Activated T-cell treated with anti-CD3 and anti-CD28 coated beads for 24 hours (primary cell): ENCODE data around the gene UGT1A7.

Experiments used
- DNase-seq: peaks from one replicate; pipeline ENCODE4 v3.0.0-alpha.2; 2020; ENCODE audit warnings: low read depth

Gene UGT1A7

DNA sequence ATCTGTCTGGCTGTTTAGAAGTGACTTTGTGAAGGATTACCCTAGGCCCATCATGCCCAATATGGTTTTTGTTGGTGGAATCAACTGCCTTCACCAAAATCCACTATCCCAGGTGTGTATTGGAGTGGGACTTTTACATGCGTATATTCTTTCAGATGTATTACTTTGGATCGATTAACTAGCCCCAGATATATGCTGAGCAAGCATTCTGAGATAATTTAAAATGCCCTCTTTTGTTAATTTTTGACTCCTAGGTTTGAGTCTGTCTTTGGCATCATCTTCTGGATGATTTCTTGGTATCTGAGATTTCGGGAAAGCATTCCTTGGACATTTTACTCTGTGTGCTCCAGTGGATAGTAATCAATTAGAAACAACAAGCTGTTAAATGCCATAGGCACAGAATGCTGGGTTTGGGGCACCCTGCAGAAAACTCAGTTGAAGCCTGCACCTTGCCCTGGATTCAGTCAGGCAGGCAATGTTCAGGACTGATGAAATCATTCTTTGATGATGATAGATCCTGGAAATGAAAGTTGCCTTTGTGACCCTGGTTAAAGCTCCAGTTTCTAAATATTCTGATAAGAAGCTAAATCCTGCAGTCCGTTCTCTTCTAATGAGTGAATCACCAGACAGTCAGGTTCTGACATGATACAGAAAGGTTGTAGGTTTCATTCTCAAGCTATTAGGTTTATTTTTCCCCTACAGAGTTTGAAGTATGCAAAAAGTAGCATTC, 79.5 kb downstream of the UGT1A7 start:
- no peak for DNase-seq

GRCh38 chr2:233764264-233764663, 82.6 kb downstream of the UGT1A7 start:
- no peak for DNase-seq

DNA sequence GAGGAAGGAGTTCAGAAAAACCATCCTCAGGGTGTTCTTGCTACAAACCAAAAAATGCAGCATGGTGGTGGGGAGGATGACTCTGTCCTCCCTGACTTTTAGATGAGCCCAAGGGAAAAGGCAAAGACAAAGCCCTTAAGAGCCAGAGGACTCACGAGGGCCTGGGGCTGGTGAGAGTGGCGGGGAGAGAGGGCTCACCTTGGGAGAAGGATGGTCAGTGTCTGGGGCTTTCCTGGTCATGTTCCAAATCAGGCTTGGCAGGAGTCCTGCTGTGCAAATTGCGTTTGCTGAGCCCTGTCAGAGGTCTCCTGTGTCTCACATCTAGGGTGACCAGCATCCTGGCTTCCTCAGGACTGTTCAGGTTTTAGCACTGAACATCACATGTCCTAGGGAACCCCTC, 83.1 kb downstream of the UGT1A7 start:
- no peak for DNase-seq

DNA sequence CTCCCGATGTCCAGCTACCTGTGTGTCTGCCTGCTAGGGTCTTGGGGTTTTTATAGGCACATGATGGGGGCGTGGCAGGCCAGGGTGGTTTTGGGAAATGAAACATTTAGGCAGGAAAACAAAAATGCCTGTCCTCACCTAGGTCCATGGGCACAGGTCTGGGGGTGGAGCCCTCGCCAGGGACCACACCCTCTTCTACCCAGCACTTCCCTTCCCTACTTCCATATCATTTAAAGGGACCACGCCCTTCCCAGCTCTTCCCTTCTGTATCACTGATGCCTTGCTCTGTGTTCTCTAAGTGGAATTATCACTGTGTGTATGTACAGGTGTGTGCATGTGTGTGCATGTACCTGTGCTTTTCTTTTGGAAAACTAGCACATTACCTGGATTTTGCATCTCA, 84.7 kb downstream of the UGT1A7 start:
- DNase-seq, result no peak

- DNase-seq, result no peak
Observed at GRCh38 chr2:233768076-233768475, 86.4 kb downstream of the UGT1A7 start.

DNA sequence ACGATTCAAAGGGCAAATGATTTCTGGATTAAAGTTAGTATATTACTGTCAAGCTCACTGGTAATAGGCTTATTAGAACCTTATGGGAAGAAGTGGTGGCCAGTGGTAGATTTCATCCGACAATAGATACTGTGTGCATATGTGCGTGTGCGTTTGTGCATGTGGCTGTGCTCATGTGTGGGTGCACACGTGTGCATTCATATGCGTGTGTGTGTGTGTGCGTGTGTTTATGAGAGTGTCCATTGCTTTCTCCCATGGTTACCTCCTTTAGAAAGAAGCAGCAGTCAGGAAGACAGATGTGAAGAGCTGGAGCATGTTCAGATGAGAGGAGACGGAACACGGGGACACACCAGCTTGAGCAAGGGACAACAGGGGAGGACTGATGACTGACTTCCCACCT, 87.6 kb downstream of the UGT1A7 start:
- DNase-seq, result no peak

DNA sequence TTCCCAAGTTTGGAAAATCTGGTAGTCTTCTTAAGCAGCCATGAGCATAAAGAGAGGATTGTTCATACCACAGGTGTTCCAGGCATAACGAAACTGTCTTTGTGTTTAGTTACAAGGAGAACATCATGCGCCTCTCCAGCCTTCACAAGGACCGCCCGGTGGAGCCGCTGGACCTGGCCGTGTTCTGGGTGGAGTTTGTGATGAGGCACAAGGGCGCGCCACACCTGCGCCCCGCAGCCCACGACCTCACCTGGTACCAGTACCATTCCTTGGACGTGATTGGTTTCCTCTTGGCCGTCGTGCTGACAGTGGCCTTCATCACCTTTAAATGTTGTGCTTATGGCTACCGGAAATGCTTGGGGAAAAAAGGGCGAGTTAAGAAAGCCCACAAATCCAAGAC, 90.5 kb downstream of the UGT1A7 start:
- DNase-seq, result no peak

DNA sequence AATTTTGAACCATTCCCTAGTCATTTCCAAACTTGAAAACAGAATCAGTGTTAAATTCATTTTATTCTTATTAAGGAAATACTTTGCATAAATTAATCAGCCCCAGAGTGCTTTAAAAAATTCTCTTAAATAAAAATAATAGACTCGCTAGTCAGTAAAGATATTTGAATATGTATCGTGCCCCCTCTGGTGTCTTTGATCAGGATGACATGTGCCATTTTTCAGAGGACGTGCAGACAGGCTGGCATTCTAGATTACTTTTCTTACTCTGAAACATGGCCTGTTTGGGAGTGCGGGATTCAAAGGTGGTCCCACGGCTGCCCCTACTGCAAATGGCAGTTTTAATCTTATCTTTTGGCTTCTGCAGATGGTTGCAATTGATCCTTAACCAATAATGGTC, 90.9 kb downstream of the UGT1A7 start:
- DNase-seq, result no peak

DNA sequence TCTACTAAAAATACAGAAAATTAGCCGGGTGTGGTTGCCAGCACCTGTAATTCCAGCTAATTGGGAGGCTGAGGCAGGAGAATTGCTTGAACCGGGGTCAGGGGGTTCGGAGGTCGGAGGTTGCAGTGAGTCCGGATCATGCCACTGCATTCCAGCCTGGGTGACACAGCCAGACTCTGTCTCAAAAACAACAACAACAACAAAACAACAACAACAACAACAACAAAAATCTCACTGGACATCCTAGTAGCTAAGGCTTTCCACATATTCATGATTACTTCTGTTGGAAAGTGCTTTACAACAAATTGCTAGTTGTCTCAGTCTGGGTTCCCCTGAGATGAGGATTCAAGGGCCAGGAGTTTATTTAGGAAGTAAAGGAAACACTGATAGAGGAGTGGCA, 92.2 kb downstream of the UGT1A7 start:
- no peak for DNase-seq

DNA sequence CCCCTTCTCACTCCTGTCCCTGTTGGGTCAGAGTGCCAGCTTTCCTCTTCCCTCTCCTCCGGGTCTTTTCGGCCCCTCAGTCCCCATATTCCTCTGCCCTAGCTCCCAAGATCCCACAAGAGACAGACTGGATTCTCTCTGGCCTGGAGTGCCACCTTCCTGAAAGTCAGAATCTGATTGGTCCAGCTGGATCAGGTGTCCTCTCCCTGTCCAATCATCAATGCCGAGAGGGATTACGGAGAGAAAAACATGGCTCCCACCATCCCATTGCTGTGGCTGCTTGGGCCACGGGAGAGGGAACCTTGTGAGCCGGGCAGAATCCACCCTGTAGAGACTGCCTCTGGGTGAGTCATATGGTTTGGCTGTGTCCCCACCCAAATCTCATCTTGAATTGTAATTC, 93.7 kb downstream of the UGT1A7 start:
- no peak for DNase-seq

GRCh38 chr2:233778030-233778429, 96.3 kb downstream of the UGT1A7 start, which contains the start of gene MROH2A:
Gene MROH2A, plus strand, starts transcription at chr2:233778330. Its CDS starts 1,029 bp downstream, at chr2:233779359.
- DNase-seq, result no peak

- no peak for DNase-seq
Observed at GRCh38 chr2:233779722-233780121, 98.0 kb downstream of the UGT1A7 start.

- no peak for DNase-seq
Observed at GRCh38 chr2:233780771-233781170, 99.1 kb downstream of the UGT1A7 start.

- DNase-seq, result no peak
Observed at GRCh38 chr2:233789554-233789953, 107.9 kb downstream of the UGT1A7 start.

DNA sequence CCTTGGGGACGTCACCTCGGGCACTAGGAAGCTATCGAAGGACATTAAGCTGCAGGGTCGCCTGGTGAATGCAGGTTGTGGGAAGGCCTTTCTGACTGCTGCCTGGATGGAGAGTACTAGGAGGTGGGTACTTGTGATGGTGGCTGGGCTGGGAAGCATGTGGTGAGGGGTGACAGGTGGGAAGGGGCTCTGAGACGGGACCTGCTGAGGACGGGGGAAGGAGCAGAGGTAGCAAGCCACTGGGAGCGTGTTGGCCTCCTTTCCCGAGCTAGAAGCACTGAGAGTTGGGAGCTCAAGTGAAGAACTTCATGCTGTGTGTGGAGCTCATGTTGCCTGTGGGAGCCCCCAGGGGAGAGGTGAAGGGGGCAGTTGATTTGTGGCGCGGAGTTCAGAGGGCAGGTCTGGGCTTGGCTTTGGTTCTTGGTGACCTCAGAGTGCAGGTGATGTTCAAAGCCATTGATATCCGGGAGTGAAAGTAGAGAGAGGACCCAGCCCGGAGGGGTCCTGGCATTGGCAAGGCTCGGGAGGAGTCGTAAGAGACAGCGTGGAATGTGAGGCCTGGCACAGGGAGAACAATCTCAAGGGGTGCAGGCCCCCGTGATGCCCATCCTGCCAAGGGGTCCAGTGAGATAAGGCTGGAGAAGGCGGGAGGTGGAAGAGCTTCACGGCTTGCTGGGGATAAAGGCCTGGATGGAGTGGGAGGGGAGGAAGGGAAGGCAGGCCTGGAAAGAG, 109.6 kb downstream of the UGT1A7 start:
- DNase-seq, result no peak

- DNase-seq, result no peak
Observed at GRCh38 chr2:233791883-233792329, 110.2 kb downstream of the UGT1A7 start.

DNA sequence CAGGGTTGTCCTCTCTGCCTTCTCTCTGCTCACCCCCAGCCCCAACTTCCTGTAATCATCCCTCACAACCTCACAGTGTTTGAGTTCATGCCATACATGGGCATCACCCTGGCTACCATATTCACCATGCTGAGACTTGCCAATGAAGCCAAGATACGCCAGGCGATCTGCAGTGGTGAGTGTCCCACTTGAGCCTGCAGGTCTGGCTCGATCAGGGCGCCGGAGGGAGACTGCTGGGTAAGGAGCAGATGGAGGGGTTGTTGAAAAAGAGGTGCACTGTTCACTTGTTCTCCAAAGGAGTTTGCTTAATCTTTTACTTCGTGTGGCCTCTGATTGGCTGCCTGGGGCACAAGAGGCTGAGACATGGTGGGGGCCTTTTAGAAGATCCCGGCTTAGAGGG, 111.0 kb downstream of the UGT1A7 start:
- DNase-seq, result no peak

DNA sequence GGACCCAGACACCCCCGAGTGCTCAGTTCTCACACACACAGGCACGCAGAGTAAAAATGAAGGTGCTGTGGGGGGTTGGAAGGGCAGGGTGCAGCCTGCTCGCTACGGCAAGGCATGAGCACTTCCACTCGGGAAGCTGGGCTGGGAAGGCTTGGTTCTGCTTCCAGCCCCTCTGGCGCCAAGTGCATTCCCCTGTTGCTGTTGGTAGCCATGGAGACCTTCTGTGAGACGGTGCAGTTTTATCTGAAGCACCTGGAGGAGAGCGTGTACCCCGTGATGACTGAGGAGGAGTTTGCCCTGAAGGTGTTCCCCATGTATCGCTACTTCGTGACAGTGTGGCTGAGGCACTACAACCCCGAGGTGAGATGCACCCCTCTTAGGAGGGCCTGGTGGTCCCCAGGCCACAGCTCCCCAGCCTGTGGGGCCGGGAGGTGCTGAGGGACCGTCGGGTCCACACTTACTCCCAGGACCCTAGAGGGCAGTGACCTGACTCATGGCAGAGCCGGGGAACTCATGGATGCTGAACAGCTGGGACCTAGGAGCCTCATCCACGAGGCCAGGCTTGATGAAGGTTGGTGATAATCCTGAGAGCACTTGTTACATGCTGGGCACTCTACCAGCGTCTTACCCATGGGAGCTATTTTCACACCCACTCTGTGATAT, 111.9 kb downstream of the UGT1A7 start:
- DNase-seq, result no peak

GRCh38 chr2:233794128-233794658, 112.5 kb downstream of the UGT1A7 start:
- DNase-seq, result no peak

DNA sequence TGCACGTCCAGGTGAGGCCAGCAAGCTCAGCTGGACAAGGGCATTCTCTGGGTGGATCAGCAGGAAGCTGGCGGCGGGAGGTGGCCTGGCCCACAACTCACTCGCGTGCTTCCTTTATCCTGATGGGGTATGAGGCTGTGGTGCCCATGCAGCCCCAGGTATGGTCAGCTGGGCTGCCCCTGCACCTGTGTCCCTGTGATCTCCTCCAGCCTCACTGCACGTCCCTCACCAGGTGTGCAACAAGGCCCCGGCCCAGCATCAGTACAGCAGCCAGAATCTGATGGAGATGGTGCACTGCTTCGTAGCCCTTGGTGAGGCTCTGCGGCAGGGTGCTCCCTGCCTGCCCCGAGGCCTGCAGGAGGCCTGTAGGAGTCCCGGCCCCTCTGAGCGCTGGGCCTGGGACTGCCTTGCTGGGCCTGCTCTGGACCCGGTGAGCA, 114.1 kb downstream of the UGT1A7 start:
- DNase-seq, result no peak

DNA sequence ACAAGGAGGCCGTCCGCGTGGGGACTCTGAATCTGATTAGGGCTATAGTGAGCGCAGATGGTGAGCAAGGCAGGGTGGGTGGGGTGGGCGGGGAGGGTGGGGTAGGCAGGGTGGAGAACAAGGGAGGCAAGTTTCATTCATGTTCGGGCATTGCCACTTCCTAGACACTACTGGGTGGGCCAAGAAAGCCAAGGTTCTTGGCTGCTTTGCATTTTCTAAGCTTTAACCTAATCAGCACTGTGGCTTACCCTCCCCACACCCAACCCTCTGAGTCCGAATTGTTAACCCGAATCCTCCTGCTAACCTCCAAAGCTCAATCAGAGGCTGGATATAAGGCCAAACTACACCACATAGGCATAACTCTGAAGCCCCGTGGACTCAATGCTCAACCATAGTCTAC, 114.6 kb downstream of the UGT1A7 start:
- no peak for DNase-seq

DNA sequence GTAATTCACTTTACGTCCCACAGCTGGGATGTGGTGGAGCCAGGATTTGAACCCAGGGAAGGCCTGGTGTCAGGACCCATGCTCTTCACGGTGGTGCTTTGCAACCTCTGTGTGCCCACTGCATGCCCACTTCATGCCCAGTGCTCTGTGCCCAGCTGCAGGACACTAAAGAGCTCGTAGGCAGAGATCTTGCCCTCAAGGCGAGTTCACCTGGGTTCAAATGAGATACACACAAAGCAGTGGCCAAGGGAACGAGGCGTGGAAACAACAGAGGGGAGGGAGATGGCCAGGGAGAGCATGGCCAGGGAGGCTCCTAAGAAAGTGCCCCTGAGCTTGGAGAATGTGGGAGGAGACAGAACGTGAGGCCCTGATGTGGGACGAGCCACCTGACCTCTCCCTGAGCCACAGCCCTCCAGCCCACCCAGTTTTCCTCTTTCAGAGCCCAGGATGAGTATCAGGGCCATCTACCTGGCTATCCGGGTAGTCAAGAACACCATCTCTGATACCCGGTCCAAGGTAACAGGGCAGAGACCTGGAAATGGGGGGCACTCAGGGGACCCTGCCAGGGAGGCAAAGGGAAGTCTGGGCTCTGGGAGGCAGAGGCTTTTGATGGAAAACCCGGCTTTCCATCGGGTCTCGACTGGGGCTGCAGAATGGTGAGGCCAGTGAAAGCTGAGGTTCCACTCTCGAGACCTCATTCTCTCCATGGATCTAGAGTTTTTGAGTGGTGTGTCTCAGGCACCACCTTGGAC, 116.8 kb downstream of the UGT1A7 start:
- no peak for DNase-seq
